Amniotic epithelial cell (primary cell): ENCODE measurements around the gene CIROP.

Experiments used
- DNase-seq: peaks from one replicate; pipeline ENCODE4 v3.0.0-alpha.2; 2010; ENCODE audit warnings: low read depth

Gene CIROP

GRCh38 chr14:23051141-23052057, 53.4 kb downstream of the CIROP start:
- peak; percentile 37 for DNase-seq
